HEK293 (cell line): ENCODE measurements around the gene MYBBP1A.
A peak's percentile ranks its signal among the peaks of the same experiment; 100 is the strongest.

Experiments used
- CTCF ChIA-PET: fragments of 350-600 bp; formaldehyde crosslinking; extraction: SDS; loops from one replicate; lab custom pipeline; 2021; ENCODE audit warnings: antibody characterized with exemption; lab: Yijun Ruan, JAX
- POLR2A ChIA-PET: fragments of 300-600 bp; formaldehyde crosslinking; extraction: SDS; loops from one replicate; lab custom pipeline; 2020; ENCODE audit warnings: antibody characterized with exemption, inconsistent platforms; lab: Yijun Ruan, JAX
- H3K27ac ChIP-seq: fragments of 200-500 bp; sonication (Bioruptor generic); 2 replicates; pipeline ENCODE4 v1.5.1; 2014; ENCODE audit warnings: low read depth, low read length, control low read depth, inconsistent platforms; ENCODE audit errors: extremely low read depth
- H3K36me3 ChIP-seq, 2 experiments: fragments of 200-500 bp in 1 of 2; sonication (Bioruptor generic) in 1 of 2; 1 replicate in 1 of 2; 2 replicates in 1 of 2; pipeline ENCODE4 v1.5.1; 2014 to 2017; ENCODE audit warnings: inconsistent platforms in 2 of 2, low read length in 2 of 2; ENCODE audit not compliant: control insufficient read depth in 2 of 2, insufficient read depth in 1 of 2
- H3K4me1 ChIP-seq: fragments of 200-500 bp; sonication (Bioruptor generic); 2 replicates; pipeline ENCODE4 v1.5.1; 2014; ENCODE audit warnings: mild to moderate bottlenecking, low read length, inconsistent platforms; ENCODE audit not compliant: control insufficient read depth, insufficient read depth
- H3K4me3 ChIP-seq: 2 replicates; pipeline ENCODE4 v1.5.1; 2011; ENCODE audit warnings: low read depth, mild to moderate bottlenecking, control low read depth, low read length, moderate library complexity
- H3K9me3 ChIP-seq: fragments of 200-500 bp; sonication (Bioruptor generic); 2 replicates; pipeline ENCODE4 v1.5.1; 2014; ENCODE audit warnings: low read depth, low read length, inconsistent platforms; ENCODE audit not compliant: control insufficient read depth, insufficient read depth
- MYNN ChIP-seq: fragments of 450-650 bp; formaldehyde crosslinking; IDR thresholded peaks from 2 replicates; pipeline ENCODE4 v1.5.1; 2016; ENCODE audit warnings: missing biosample characterization, missing genetic modification characterization, borderline replicate concordance
- PRDM1 ChIP-seq: fragments of 450-650 bp; formaldehyde crosslinking; IDR thresholded peaks from 2 replicates; pipeline ENCODE4; 2016; ENCODE audit warnings: missing biosample characterization, missing genetic modification characterization
- REST ChIP-seq: fragments of 450-650 bp; formaldehyde crosslinking; IDR thresholded peaks from 2 replicates; pipeline ENCODE4 v1.5.1; 2016; ENCODE audit warnings: missing biosample characterization, missing genetic modification characterization
- ZBTB11 ChIP-seq: fragments of 450-650 bp; formaldehyde crosslinking; conservative IDR thresholded peaks from 2 replicates; pipeline ENCODE4 v1.5.1; 2016; ENCODE audit warnings: low read depth, missing biosample characterization, missing genetic modification characterization
- ZEB2 ChIP-seq: fragments of 450-650 bp; formaldehyde crosslinking; IDR thresholded peaks from 2 replicates; pipeline ENCODE4 v1.5.1; 2016; ENCODE audit warnings: missing biosample characterization, missing genetic modification characterization
- ZFP3 ChIP-seq: fragments of 450-650 bp; formaldehyde crosslinking; IDR thresholded peaks from 2 replicates; pipeline ENCODE4 v1.5.1; 2016; ENCODE audit warnings: low read depth, missing biosample characterization, missing genetic modification characterization
- ZNF138 ChIP-seq: fragments of 450-650 bp; formaldehyde crosslinking; IDR thresholded peaks from 2 replicates; pipeline ENCODE4 v1.5.1; 2016; ENCODE audit warnings: missing biosample characterization, missing genetic modification characterization, borderline replicate concordance
- ZNF280D ChIP-seq: fragments of 450-650 bp; formaldehyde crosslinking; IDR thresholded peaks from 2 replicates; pipeline ENCODE4 v1.5.1; 2016; ENCODE audit warnings: missing biosample characterization, missing genetic modification characterization
- ZNF311 ChIP-seq: fragments of 450-650 bp; formaldehyde crosslinking; IDR thresholded peaks from 2 replicates; pipeline ENCODE4 v1.5.1; 2017; ENCODE audit warnings: missing biosample characterization, missing genetic modification characterization, borderline replicate concordance
- ZNF394 ChIP-seq: fragments of 450-650 bp; formaldehyde crosslinking; IDR thresholded peaks from 2 replicates; pipeline ENCODE4 v1.5.1; 2016; ENCODE audit warnings: missing biosample characterization, missing genetic modification characterization, mild to moderate bottlenecking, moderate library complexity, borderline replicate concordance
- ZNF426 ChIP-seq: fragments of 450-650 bp; formaldehyde crosslinking; IDR thresholded peaks from 2 replicates; pipeline ENCODE4 v1.5.1; 2017; ENCODE audit warnings: missing biosample characterization, missing genetic modification characterization, mild to moderate bottlenecking, inconsistent platforms, moderate library complexity
- ZNF513 ChIP-seq: fragments of 450-650 bp; IDR thresholded peaks from 2 replicates; pipeline ENCODE4 v1.5.1; 2018; ENCODE audit warnings: missing biosample characterization, missing genetic modification characterization
- ZNF521 ChIP-seq: fragments of 450-650 bp; formaldehyde crosslinking; IDR thresholded peaks from 2 replicates; pipeline ENCODE4 v1.5.1; 2017; ENCODE audit warnings: missing biosample characterization, mild to moderate bottlenecking, missing genetic modification characterization
- ZNF580 ChIP-seq: fragments of 450-650 bp; formaldehyde crosslinking; IDR thresholded peaks from 2 replicates; pipeline ENCODE4 v1.5.1; 2016; ENCODE audit warnings: missing biosample characterization, missing genetic modification characterization
- ZNF600 ChIP-seq: fragments of 450-650 bp; formaldehyde crosslinking; IDR thresholded peaks from 2 replicates; pipeline ENCODE4 v1.5.1; 2016; ENCODE audit warnings: missing biosample characterization, missing genetic modification characterization
- ZNF747 ChIP-seq: fragments of 450-650 bp; formaldehyde crosslinking; IDR thresholded peaks from 2 replicates; pipeline ENCODE4 v1.5.1; 2016; ENCODE audit warnings: missing biosample characterization, missing genetic modification characterization
- ZNF768 ChIP-seq: fragments of 450-650 bp; formaldehyde crosslinking; IDR thresholded peaks from 2 replicates; pipeline ENCODE4 v1.5.1; 2018; ENCODE audit warnings: missing biosample characterization, mild to moderate bottlenecking, missing genetic modification characterization

Gene MYBBP1A

GRCh38 chr17:4523946-4524345 lies 31.2 kb downstream of the MYBBP1A start:
- no peak overlapping the region for H3K27ac ChIP-seq
- no peaks in the 10 kb centered on the region for H3K9me3 ChIP-seq
- no peak overlapping the region for H3K4me3 ChIP-seq
- POLR2A ChIA-PET, result interaction anchor here (1.3 kb wide), 1 partner anchor 31 kb away, joined by 3 read pairs; the partner anchor contains the start of gene MYBBP1A
- TF ChIP-seq ZNF521 (tag by site-specific recombination) (no peak), ZBTB11 (tag by site-specific recombination) (no peak), ZNF513 (no peak), ZNF768 (tag by site-specific recombination) (peak; percentile 60), PRDM1 (no peak)
- no peaks in the 10 kb centered on the region for H3K36me3 ChIP-seq
- no peaks in the 10 kb centered on the region for H3K4me1 ChIP-seq
- CTCF ChIA-PET, result interaction anchor here (0.6 to 1.5 kb wide), 2 partner anchors 25 to 41 kb away, joined by 3 read pairs; partner anchors contain the start of gene SPNS2

- ChIA-PET POLR2A (interaction anchor here (1.3 kb wide), 1 partner anchor 33 kb away, joined by 3 read pairs; the partner anchor contains the start of gene MYBBP1A), CTCF (no interaction called here)
- TF ChIP-seq ZNF580 (tag by site-specific recombination) (no peak), ZNF394 (no peak), ZNF311 (no peak), ZNF138 (no peak), ZNF426 (no peak), ZNF600 (tag by site-specific recombination) (no peak), ZEB2 (no peak)
- TF ChIP-seq, all 188 proteins: peak for 0
- no peaks in the 10 kb centered on the region for H3K9me3 ChIP-seq
- H3K36me3 ChIP-seq, result no peaks in the 10 kb centered on the region
- H3K4me3 ChIP-seq, result no peak overlapping the region
- H3K4me1 ChIP-seq, result no peaks in the 10 kb centered on the region
- no peak overlapping the region for H3K27ac ChIP-seq
These were observed 32.5 kb downstream of the MYBBP1A start for GRCh38 chr17:4522661-4523060.

GRCh38 chr17:4520894-4521600 lies 34.1 kb downstream of the MYBBP1A start:
- no peaks in the 10 kb centered on the region for H3K4me1 ChIP-seq
- H3K36me3 ChIP-seq, result no peaks in the 10 kb centered on the region
- POLR2A ChIA-PET, result interaction anchor here (0.6 kb wide), 1 partner anchor 138 kb away, joined by 3 read pairs; no protein-coding TSS in a partner anchor
- CTCF ChIA-PET, result interaction anchor here (0.9 to 1.6 kb wide), 2 partner anchors 20 to 100 kb away, joined by 3 to 5 read pairs; no protein-coding TSS in a partner anchor
- H3K9me3 ChIP-seq, result no peaks in the 10 kb centered on the region
- no peak overlapping the region for H3K4me3 ChIP-seq
- TF ChIP-seq ZNF747, result no peak
- TF ChIP-seq ZFP3 (tag by site-specific recombination), result peak; percentile 85
- TF ChIP-seq REST (tag by site-specific recombination), result peak; percentile 36; the same call in 1 of the 2 replicates
- no peak for TF ChIP-seq ZNF280D (tag by site-specific recombination)
- no peak for TF ChIP-seq MYNN
- no peak overlapping the region for H3K27ac ChIP-seq
